ENCODE data around the gene PISD.
A peak's percentile ranks its signal among the peaks of the same experiment; 100 is the strongest.

- no peak for TF ChIP-seq CTCF (IDR thresholded peaks at IDR 0.05; ENCODE audit: insufficient read depth, low read length)
- TF ChIP-seq POLR2AphosphoS5 (IDR thresholded peaks at IDR 0.05; ENCODE audit: low read depth): no peak
- peak; percentile 72 for TF ChIP-seq REST (IDR thresholded peaks at IDR 0.05; ENCODE audit: insufficient replicate concordance, low read depth)
- TF ChIP-seq GABPA (IDR thresholded peaks at IDR 0.05; ENCODE audit: low read depth): no peak
Measured at GRCh38 chr22:31604746-31605705, 57.0 kb downstream of the PISD start.

Measured in HL-60 (cell line).